GM13976 (cell line): ENCODE data around the gene WWOX.

Source experiments
- DNase-seq: peaks from one replicate; pipeline ENCODE4 v3.0.0; 2012; ENCODE audit warnings: low spot score
- in situ Hi-C: fragments of 300-500 bp; cut with MboI; formaldehyde crosslinking; loops from one replicate; pipeline ENCODE4 v1.12.0; 2022; ENCODE audit warnings: low sequenced_read_pairs, mixed read lengths, inconsistent platforms; ENCODE audit not compliant: unreplicated experiment
- TF ChIP-seq, protein P1 (sequence below): IDR thresholded peaks from 2 replicates; pipeline ENCODE4 v1.5.1; 2012; ENCODE audit warnings: borderline replicate concordance, mild to moderate bottlenecking; ENCODE audit not compliant: insufficient read depth; ENCODE audit errors: extremely low read depth, missing control alignments, control extremely low read depth

Gene WWOX

DNA sequence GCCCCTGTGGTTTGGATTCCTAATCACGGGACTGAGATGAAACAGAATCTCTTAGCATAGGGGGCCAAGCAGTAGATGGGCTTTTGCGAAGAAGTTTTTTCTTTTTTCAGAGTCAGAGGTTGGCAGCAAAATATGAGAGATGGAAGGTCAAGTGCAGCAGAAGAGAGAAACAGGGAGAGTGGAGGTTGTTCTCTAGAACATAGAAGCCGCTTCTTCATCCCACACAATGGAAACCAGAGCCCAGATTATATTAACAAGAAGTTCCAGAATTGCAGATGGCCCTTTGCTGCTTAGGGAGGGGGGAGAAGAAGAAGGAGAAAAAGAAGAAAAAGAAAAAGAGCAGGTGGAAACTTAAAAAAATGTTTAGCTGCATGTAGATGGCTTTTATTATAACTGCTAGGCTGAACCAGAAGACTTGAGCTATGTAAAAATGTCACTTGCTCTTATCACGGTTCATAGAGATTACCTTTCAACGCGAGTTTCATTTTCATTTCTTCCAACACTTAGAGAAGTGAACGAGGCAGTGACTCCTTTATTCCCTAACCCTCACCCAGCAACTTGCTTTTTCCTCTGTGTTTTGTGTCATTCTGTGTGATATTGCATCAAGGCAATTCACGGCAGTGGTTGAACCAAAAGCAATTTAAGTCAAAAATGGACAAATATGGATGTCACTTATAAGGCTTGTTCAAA lies 737.5 kb downstream of the WWOX start:
- in situ Hi-C loops = no loop called here
- no peak for DNase-seq
- TF ChIP-seq, protein P1, sequence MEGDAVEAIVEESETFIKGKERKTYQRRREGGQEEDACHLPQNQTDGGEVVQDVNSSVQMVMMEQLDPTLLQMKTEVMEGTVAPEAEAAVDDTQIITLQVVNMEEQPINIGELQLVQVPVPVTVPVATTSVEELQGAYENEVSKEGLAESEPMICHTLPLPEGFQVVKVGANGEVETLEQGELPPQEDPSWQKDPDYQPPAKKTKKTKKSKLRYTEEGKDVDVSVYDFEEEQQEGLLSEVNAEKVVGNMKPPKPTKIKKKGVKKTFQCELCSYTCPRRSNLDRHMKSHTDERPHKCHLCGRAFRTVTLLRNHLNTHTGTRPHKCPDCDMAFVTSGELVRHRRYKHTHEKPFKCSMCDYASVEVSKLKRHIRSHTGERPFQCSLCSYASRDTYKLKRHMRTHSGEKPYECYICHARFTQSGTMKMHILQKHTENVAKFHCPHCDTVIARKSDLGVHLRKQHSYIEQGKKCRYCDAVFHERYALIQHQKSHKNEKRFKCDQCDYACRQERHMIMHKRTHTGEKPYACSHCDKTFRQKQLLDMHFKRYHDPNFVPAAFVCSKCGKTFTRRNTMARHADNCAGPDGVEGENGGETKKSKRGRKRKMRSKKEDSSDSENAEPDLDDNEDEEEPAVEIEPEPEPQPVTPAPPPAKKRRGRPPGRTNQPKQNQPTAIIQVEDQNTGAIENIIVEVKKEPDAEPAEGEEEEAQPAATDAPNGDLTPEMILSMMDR = no peak

DNA sequence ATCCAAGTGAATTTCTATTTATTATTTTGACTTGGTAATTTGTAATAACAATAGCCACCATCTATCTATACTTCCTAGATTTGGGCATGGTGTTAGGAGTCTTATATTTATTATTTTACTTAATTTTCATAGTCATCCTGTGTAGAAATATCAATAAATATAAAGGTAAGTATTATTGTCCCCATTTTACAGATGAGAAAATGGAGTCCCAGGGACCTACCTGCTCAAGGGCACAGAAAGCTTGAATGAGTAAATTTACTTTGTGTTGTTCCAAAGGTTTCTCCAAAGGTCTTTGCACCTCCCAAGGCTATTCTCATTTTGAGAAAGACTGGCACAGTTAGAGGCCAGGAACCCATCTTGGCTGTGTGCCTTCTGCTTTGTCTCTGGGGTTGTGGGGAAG lies 738.3 kb downstream of the WWOX start:
- DNase-seq = no peak
- TF ChIP-seq, protein P1 = no peak
- in situ Hi-C loops = no loop called here

DNA sequence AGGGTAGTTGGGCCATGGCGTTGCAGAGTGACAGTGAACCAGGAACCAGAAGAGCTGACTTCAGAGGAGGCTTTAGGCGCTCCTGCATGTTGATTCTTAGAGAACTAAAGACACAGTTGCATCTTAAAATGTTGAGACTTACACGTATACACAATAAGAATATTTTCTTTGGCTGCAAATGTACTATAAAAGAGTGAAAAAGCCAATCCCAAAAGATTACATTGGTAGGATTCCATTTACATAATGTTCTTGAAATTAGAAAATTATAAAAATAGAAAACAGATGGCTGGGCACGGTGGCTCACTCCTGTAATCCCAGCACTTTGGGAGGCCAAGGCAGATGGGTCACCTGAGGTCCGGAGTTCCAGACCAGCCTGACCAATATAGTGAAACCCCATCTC lies 738.8 kb downstream of the WWOX start:
- no peak for DNase-seq
- TF ChIP-seq, protein P1 = no peak
- in situ Hi-C loops = no loop called here

DNA sequence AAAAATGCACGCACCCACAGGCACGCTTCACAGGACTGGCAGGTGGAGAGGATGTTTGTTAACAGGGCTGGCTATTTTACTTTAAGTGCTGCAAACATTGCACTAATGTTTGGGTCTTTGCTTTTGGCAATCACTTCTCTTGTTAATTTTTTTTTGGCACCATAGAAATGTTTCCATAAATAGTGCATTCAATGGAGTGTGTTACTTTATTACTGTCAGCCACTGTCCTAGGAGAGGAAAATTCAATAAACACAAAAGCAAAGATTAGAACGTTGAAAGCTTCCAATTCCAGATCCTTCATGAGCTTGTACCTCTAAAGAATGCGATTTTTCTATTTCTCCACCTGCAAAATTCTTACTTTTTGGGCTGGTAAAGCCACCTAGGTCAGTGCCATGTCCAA lies 743.5 kb downstream of the WWOX start:
- TF ChIP-seq, protein P1 = no peak
- no peak for DNase-seq
- in situ Hi-C loops = no loop called here

DNA sequence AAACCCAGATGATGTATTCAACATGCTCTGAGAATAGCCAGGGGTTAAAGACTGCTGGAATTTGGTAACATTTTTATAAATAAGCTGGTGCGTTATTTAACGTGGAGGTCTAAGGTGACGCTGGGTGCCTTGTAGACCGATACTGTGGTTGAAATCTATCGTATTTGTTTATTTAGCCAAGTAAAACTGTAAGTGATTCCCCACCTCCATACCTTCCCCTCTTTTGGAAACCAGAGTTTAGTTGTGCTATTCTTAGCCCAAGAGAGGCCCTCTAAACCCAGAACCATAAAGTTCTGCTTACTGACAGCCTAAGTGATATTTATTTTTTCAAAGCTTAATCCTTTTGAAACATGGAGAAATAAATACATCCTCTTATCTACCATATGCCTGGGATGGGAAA lies 744.5 kb downstream of the WWOX start:
- no peak for DNase-seq
- TF ChIP-seq, protein P1 = no peak
- in situ Hi-C loops = no loop called here

DNA sequence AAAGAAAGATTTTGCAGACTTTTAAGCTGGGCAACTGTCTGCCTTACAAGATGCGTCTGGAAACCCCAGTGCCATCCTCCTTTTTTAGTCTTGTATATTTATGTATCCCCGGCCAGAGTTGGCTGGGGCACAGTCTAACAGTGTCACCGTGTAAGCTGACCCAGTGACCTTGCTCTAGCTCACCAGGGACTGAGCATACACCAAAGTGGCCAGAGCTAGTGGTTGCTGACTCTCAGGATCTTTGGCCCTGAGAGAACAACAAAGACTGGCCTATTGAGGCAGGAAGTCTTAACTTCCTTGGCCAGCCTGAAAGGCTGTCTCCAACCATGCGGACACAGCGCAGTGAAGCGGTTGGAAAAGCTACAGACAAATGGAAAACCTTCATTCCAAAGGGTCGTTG lies 745.2 kb downstream of the WWOX start:
- no peak for DNase-seq
- in situ Hi-C loops = no loop called here
- TF ChIP-seq, protein P1 = no peak
